ENCODE results near the gene LTBP2.

LTBP2 gene

GRCh38 chr14:74501691-74502090 is 110.3 kb downstream of the LTBP2 start:
- Histone ChIP-seq H3K27ac (ENCODE audit: low read depth, low read length) (no peak overlapping the region), H3K36me3 (ENCODE audit: control insufficient read depth, low read length) (no peaks in the 10 kb centered on the region), H3K9me3 (ENCODE audit: control insufficient read depth, insufficient read depth, low read length) (no peaks in the 10 kb centered on the region), H3K4me2 (ENCODE audit: low read length) (no peak overlapping the region), H3K79me2 (ENCODE audit: control insufficient read depth, low read length) (no peaks in the 10 kb centered on the region), H4K20me1 (ENCODE audit: control insufficient read depth, insufficient read depth, low read depth, low read length) (0 out of 2 replicates have a peak, but pooled peaks cover 5% of the 10 kb centered on the region), H3F3A (ENCODE audit: control insufficient read depth, insufficient read depth) (no peaks in the 10 kb centered on the region), H3K4me3 (ENCODE audit: low read length) (no peak overlapping the region), H3K4me1 (ENCODE audit: control insufficient read depth, low read length) (peaks cover 11% of the 10 kb centered on the region), H3K9me2 (replicated peaks; ENCODE audit: control insufficient read depth, low read length) (no peaks in the 10 kb centered on the region), H3K27me3 (ENCODE audit: control insufficient read depth, low read length) (no peaks in the 10 kb centered on the region; the same call in 1 of the 2 replicates)
- no peak for TF ChIP-seq EZH2phosphoT487 (IDR thresholded peaks at IDR 0.05; ENCODE audit: borderline replicate concordance, low read length)
- no peak for TF ChIP-seq CTCF (IDR thresholded peaks at IDR 0.05; ENCODE audit: low read depth, low read length, poor library complexity, severe bottlenecking)

GRCh38 chr14:74501135-74501614 is 110.9 kb downstream of the LTBP2 start:
- peaks cover 5% of the 10 kb centered on the region for H3K4me1 ChIP-seq (ENCODE audit: control insufficient read depth, low read length)
- no peak overlapping the region for H3K27ac ChIP-seq (ENCODE audit: low read depth, low read length)

GRCh38 chr14:74500417-74501134 is 111.5 kb downstream of the LTBP2 start:
- H3K9me3 ChIP-seq (ENCODE audit: control insufficient read depth, insufficient read depth, low read length) = no peaks in the 10 kb centered on the region
- H3K36me3 ChIP-seq (ENCODE audit: control insufficient read depth, low read length) = peaks cover 6% of the 10 kb centered on the region
- no peak overlapping the region for H3K4me3 ChIP-seq (ENCODE audit: low read length)
- H4K20me1 ChIP-seq (ENCODE audit: control insufficient read depth, insufficient read depth, low read depth, low read length) = 0 out of 2 replicates have a peak, but pooled peaks cover 5% of the 10 kb centered on the region
- TF ChIP-seq EZH2phosphoT487 (IDR thresholded peaks at IDR 0.05; ENCODE audit: borderline replicate concordance, low read length) (no peak), CTCF (IDR thresholded peaks at IDR 0.05; ENCODE audit: low read depth, low read length, poor library complexity, severe bottlenecking) (no peak)
- no peaks in the 10 kb centered on the region for H3K9me2 ChIP-seq (replicated peaks; ENCODE audit: control insufficient read depth, low read length)
- no peaks in the 10 kb centered on the region for H3K4me1 ChIP-seq (ENCODE audit: control insufficient read depth, low read length)
- no peaks in the 10 kb centered on the region; the same call in 1 of the 2 replicates for H3F3A ChIP-seq (ENCODE audit: control insufficient read depth, insufficient read depth)
- no peaks in the 10 kb centered on the region for H3K79me2 ChIP-seq (ENCODE audit: control insufficient read depth, low read length)
- H3K4me2 ChIP-seq (ENCODE audit: low read length) = no peak overlapping the region
- H3K27ac ChIP-seq (ENCODE audit: low read depth, low read length) = no peak overlapping the region
- no peaks in the 10 kb centered on the region for H3K27me3 ChIP-seq (ENCODE audit: control insufficient read depth, low read length)

More at GRCh38 chr14:74501135-74501614, 110.9 kb downstream of the LTBP2 start:
- Histone ChIP-seq H3K4me3 (ENCODE audit: low read length) (no peak overlapping the region), H3K4me2 (ENCODE audit: low read length) (no peak overlapping the region), H3K9me3 (ENCODE audit: control insufficient read depth, insufficient read depth, low read length) (no peaks in the 10 kb centered on the region), H3K9me2 (replicated peaks; ENCODE audit: control insufficient read depth, low read length) (no peaks in the 10 kb centered on the region), H3F3A (ENCODE audit: control insufficient read depth, insufficient read depth) (no peaks in the 10 kb centered on the region), H3K36me3 (ENCODE audit: control insufficient read depth, low read length) (0 out of 2 replicates have a peak, but pooled peaks cover under 1% of the 10 kb centered on the region), H3K27me3 (ENCODE audit: control insufficient read depth, low read length) (no peaks in the 10 kb centered on the region), H3K79me2 (ENCODE audit: control insufficient read depth, low read length) (no peaks in the 10 kb centered on the region), H4K20me1 (ENCODE audit: control insufficient read depth, insufficient read depth, low read depth, low read length) (0 out of 2 replicates have a peak, but pooled peaks cover 5% of the 10 kb centered on the region)
- TF ChIP-seq CTCF (IDR thresholded peaks at IDR 0.05; ENCODE audit: low read depth, low read length, poor library complexity, severe bottlenecking) (peak; percentile 50), EZH2phosphoT487 (IDR thresholded peaks at IDR 0.05; ENCODE audit: borderline replicate concordance, low read length) (no peak)

All from DOHH2 (cell line).